Heart left ventricle (tissue), 13 donors: ENCODE measurements around the gene ST3GAL5.

ENCODE experiments used
- POLR2A ChIP-seq, 2 donors: fragments of 450-650 bp; IDR thresholded peaks; one replicate each; pipeline ENCODE4 v1.6.1; 2017; ENCODE audit warnings: antibody characterized with exemption in 2 of 2, mild to moderate bottlenecking in 2 of 2, moderate library complexity in 2 of 2
- TF ChIP-seq, protein P1 (sequence below), 12 donors: fragments of 200-600 bp; sonication (generic) in 4 of 12; IDR thresholded peaks; one replicate each; pipeline versions ENCODE4 v1.5.0 to v1.8.0; 2018 to 2022; ENCODE audit warnings: antibody characterized with exemption in 12 of 12, mild to moderate bottlenecking in 5 of 12
- donor health status: ischemic (EF 13 %, LVEDD 7.1; RV severe dilation, severe dysfunction).
- donor health status: DM: no; HTN: yes; CAD: no.
- donor health status: DM: no; HTN: no; CAD: no.
- donor health status: ischemic (EF 25% LVEDD 6.9; RV normal size, moderate dysfunction).
- donor health status: ischemic (EF 25% LVEDD 5.7; RV mildly dilated, moderate dysfunction).
- donor health status: ischemic (EF 35%, LVEDD 5.7; RV mildly dilated, moderate dysfunction).
- donor health status: nonischemic (EF 11% LVEDD 7.7; RV severe dilation, severe dysfunction).
- donor health status: DM: yes; HTN: yes; CAD: no.
- donor health status: PGD.
- donor health status: ischemic (EF 29% LVEDD 5.4; RV normal size, mild dysfunction).
- donor health status: nonischemic (EF 23%, LVEDD 6.1; RV moderate dilation, normal function).

DNA sequence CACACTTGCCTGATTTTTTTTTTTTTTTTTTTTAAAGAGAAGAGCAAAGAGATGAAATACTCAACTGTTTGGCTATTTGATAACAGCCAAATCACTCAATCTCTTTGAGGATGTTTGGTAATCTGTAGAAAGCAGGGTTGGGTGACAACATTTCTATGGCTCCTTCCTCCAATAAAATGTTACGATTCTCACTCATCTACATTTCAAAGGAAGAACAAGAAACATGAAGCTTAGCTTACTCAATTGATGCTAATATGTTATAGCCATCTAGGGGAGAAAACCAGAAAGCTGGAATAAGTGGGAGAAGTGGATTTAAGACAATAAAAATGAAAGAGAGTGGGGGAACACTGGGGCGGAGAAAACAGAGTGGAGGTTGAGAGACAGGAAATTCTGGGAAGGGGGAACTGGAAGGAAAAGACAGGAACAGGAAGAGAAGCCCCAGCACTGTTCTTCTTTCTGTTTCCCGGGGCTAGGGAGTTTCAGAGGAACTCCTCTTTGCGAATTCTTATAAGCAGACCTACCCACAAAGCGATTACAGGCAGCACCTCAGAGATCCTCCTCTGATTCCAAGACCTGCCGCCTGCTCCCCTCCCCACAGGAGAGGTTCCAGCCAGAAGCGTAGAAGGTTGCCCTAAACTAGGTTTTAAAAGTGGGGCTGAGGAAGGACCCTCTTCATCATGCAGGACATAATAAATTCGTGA lies 13.3 kb downstream of the ST3GAL5 start:
- TF ChIP-seq, protein P1, sequence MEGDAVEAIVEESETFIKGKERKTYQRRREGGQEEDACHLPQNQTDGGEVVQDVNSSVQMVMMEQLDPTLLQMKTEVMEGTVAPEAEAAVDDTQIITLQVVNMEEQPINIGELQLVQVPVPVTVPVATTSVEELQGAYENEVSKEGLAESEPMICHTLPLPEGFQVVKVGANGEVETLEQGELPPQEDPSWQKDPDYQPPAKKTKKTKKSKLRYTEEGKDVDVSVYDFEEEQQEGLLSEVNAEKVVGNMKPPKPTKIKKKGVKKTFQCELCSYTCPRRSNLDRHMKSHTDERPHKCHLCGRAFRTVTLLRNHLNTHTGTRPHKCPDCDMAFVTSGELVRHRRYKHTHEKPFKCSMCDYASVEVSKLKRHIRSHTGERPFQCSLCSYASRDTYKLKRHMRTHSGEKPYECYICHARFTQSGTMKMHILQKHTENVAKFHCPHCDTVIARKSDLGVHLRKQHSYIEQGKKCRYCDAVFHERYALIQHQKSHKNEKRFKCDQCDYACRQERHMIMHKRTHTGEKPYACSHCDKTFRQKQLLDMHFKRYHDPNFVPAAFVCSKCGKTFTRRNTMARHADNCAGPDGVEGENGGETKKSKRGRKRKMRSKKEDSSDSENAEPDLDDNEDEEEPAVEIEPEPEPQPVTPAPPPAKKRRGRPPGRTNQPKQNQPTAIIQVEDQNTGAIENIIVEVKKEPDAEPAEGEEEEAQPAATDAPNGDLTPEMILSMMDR (IDR thresholded peaks at IDR 0.05), result no peak
- TF ChIP-seq POLR2A (IDR thresholded peaks at IDR 0.05), result no peak
